Activated CD8-positive, alpha-beta memory T cell treated with anti-CD3 and anti-CD28 coated beads, Interleukin-2, amount 50 U/mL, for 48 hours (primary cell): ENCODE measurements around the gene AADACL4.

Source experiments
- DNase-seq: peaks from one replicate; pipeline ENCODE4 v3.0.0-alpha.2; 2020

The AADACL4 gene

DNA sequence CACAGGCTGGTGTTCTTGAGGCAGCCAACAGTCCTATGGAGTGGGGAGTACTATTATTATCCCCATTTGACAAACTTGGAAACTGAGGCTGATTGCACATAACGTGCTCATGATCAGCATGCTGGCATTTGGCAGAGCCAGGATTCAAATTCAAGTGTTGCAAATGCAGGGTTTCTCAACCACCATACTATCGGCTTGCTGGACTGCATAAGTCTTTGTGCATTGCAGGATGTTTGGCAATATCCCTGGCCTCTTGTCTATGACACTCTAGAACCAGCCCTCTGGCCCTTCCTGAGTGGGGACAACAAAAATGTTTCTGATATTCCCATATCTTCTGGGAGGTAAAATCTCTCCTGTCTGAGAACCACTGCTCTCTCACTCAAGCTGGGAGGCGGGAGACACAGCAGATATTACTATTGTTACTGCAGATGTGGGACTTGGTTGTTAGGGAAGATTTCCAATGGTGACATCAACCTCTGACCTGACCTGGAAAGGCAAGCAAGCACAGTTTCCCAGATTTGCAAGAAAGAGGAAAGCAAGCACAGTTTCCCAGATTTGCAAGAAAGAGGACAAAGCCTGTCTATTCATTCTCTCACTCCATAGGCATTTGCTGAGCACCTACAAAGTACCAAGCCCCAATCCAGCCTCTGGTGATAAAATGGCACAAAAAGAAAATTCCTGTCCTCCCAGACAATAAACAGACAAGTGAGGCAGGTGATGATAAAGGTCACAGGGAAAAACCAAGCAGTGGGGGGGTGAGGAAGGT is 71.0 kb downstream of the AADACL4 start:
- no peak for DNase-seq

GRCh38 chr1:12715896-12716437 is 72.1 kb downstream of the AADACL4 start, which contains the start of gene AADACL3:
AADACL3 (plus strand) TSS chr1:12716110; CDS start chr1:12716177, 67 bp downstream.
- DNase-seq, result no peak
